Skin epidermis (tissue), 12 donors: ENCODE measurements around the gene EBP.

Source experiments
- H3K27ac ChIP-seq, 21 experiments: fragments of 200-600 bp; sonication (generic) in 11 of 21; one replicate each; pipeline ENCODE4 v1.5.0; 2020; ENCODE audit warnings: mild to moderate bottlenecking in 3 of 21, inconsistent platforms in 2 of 21, moderate library complexity in 2 of 21
- H3K4me3 ChIP-seq, 7 experiments: fragments of 200-600 bp; sonication (generic) in 2 of 7; one replicate each; pipeline ENCODE4 v1.5.0; 2020; ENCODE audit warnings: inconsistent platforms in 2 of 7, mild to moderate bottlenecking in 2 of 7, moderate library complexity in 1 of 7

The EBP gene

DNA sequence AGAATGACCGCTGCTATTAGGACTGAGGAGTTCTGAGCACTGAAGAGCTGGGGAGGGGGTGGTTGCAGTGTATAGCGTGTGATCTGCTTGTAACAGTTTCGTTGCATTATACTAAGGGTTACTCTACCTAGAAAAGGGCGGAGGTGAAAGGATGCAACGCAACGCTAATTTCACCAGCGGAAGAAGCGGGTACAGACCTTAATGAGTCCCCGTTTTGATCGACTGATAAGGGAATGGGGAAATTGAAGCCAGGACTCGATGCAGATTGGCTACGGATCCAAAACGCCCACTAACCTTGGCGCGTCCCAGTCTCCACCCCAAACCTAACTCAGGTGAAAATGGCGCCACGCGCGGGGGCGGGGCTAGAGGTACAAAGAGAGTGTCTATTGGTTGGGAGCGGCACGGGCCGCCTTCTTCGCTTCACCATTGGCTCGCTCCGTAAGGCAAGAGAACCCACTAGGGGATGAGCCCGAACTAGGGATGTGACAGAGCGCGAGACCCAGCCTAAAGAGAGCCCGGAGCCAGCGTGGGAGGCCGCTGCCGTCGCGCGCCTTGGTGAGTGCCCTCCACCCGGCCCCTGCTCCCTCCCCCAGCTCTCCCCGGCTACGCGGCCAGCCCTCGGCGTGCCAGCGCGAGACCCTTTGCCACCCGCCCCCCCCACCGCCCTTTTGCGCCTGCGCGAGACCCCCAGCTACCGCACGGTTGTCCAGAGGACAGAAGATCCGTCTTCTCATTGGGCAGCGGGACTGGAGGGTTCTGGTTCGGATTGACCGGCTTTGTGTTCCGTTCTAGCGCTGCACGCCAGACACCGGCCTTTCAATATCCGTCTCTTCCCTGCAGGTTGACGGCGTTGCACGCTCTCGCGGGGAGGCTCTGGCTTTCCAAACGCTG is at the start of gene EBP:
EBP (plus strand) TSS at position 456 of the 891 bp plus-strand sequence. CDS start 1,964 bp downstream, outside the sequence.
- Histone ChIP-seq H3K27ac (peak within 1 kb of the TSS in 19 of 21 experiments; percentile 25 to 85 (median 75)), H3K4me3 (peak within 1 kb of the TSS; percentile 50 to 62 (median 54))

DNA sequence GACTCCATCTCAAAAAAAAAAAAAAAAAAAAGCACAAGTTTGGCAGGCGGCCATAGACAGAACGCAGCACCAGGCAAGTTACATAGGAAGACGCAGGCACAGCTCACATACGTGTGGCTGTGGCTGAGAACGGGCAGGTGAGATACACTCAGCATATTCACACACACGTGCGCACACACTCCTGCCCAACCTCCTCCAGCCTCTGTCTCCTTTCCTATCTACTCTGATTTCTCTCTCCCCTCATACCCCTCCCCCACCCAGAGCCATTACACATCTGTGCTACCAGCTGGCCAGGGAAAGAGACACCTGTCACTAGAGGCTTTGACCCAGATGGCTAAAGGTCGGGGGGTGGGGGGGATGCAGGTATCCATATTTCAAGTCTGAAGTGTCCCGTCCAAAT is 49.4 kb upstream of the EBP start:
- Histone ChIP-seq H3K4me3 (no peak overlapping the region), H3K27ac (no peak overlapping the region)

DNA sequence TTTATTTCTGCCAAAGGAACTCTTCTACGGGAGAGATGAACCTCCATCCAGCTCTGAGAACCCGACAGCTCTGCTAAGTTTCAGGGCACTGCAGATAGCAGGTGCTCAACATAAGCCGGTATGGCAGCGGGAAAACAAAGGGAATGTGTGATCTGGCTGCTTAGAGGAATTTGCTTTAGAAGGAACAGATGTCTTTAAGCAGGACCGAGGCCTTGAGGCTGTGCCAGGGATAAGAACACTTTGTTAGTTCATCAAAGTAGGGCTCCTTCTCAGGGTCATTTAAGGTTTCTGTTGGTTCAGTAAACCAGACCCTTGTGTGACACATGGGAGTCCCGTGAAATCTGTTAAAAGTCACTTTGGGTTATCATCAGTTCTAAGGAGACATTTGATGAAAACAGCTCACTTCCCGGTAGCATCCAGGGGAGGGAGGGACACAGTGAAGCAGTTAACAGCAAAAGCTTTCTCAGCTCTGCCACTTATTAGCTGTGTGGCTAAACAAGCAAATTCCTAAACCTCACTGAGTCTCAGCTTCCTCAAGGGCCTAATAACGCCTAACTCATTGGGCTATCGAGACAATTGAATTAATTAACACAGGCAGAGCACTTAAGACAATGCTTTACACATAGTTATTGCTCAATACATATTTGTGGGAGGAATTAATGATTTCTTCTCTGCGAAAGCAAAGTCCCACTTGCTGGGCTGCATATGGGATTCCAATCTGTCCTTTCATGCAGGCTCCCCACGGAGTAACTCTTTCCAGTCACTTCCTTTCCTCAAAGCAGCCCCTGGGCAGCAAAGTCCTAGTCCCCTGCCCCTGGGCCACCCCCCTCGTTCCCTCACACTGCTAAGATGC is 48.5 kb upstream of the EBP start:
- Histone ChIP-seq H3K27ac (peak overlapping the region in 11 of 21 experiments; percentile 6 to 64 (median 45)), H3K4me3 (no peak overlapping the region)

DNA sequence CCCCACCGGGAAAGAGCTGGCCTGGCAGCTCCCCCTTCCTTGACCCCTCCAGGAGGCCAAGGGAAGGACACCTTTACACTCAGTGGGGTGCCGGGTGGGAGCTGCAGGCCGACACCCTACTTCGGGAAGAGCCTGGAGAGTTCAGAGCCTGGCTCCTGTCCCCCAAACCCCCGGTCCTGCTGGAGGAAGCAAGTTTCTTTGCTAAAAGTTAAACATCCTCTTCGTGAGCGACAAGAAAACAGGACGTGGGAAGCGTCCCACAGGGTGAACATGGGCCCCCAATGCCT is 48.0 kb upstream of the EBP start:
- Histone ChIP-seq H3K4me3 (no peak overlapping the region), H3K27ac (peak overlapping the region in 11 of 21 experiments; percentile 6 to 64 (median 45))

DNA sequence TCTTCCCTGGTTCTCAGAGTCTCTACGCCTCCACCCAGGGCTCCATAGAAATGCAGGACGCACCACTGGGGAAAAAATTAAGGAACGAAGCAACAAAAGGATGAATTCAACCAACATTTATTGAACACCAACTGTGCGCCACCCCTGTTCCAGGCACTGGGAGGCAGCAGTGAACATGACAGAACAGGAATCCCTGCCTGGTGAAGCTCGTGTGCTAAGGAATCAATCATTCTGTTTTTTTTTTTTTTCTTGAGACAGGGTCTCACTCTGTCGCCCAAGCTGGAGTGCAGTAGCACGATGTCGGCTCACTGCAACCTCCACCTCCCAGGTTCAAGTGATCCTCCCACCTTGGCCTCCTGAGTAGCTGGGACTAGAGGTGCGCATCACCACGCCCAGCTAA is 47.5 kb upstream of the EBP start:
- Histone ChIP-seq H3K4me3 (no peak overlapping the region), H3K27ac (peak overlapping the region in 8 of 21 experiments; percentile 6 to 64 (median 50))

DNA sequence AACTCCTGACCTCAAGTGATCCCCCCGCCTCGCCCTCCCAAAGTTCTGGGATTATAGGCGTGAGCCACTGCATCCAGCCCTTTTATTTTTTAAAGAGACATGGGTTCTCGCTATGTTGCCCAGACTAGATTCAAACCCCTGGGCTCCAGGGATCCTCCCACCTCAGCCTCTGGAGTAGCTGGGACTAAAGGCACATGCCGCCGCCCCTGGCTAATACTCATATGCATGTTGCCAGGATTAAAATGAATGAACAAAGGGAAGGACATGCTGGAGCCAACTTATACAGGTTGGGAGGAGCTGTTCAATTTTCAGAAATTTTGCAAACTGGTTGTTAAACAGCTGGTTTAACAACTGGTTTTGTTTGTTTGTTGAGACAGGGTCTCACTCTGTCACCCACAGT is 47.0 kb upstream of the EBP start:
- no peak overlapping the region for H3K4me3 ChIP-seq
- peak overlapping the region in 2 of 21 experiments; percentile 37 to 86 for H3K27ac ChIP-seq

DNA sequence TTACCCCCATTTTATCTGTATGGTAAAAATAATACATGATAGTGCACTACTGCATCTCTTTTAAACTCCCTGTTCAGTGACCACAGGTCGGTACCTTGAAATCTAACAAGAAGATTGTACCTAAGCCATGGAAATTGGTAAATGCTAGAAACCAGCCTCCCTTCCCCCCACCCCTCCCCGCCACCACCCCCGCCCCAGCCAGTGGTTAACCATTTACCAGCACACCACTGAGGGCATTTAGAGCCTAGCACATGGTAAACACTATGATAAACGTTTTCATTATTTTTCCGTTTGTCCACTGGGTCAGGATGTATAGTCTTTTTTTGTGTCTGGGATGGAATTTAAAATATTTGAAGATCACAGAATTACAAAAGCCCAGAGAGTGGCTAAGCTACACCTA is 46.3 kb upstream of the EBP start:
- peak overlapping the region in 18 of 21 experiments; percentile 64 to 89 (median 82) for H3K27ac ChIP-seq
- H3K4me3 ChIP-seq = peak overlapping the region; percentile 53 to 78 (median 62)

DNA sequence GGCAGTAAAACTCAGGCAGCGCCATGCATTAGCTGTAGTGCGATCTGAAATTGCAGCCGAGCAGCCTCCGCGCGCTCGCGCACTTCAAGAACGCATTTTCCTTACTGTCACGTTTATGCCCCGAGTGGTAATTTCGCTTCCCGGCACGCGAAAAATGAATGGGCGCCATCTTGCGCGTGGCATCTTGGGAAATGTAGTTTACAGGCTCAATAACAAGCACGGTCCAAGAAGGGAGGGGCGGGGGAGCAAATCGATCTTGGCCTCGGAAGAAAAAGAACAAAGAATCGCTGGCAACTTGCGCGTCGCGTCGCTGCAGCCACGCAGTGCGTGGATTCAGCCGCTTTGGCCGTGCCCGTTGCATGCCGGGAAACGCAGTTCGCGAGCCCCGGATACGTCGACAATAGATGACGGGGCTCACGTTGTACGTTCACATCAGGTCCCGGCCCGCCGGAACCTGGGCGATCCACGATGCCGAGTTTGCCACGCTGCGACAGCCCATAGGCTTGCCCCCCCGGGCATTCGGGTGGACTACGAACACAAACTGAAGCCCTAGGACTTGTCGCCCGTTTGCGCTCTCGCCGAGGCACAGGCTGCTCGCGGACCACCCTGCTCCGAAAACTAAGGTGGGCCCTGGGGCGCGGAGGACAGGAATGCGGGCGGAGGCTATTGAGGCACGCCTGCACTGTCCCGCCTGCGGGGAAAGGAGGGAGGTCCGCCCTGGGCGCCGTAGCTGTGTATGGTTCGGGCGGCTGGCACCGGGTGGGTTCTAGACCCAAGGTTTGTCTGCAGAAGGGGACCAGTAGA is 45.6 kb upstream of the EBP start, which contains the start of gene FTSJ1:
FTSJ1 (plus strand) TSS at position 426 of the 804 bp plus-strand sequence. CDS start 1,849 bp downstream, outside the sequence.
- Histone ChIP-seq H3K27ac (peak within 1 kb of the TSS in 20 of 21 experiments; percentile 64 to 89 (median 82)), H3K4me3 (peak within 1 kb of the TSS; percentile 53 to 78 (median 62))

DNA sequence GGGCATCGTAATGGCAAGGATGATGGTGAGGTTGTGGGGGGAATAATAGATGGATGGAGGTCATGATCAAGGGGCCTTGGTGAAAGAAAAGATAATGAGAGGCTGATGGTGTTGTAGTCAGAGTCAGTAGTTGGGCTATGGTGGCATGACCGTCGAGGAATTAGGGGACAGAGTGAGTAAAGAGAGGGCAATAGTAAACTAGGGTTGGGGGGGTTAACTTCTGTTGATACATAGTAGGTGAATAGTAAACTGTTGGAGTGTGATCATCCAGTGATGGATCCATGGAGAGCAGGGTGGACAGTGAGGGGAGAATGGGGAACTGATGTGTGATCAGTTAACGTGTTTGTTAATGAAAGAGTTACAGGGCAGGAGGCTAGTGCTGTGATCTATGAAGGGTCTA is 44.7 kb upstream of the EBP start:
- H3K27ac ChIP-seq = peak overlapping the region in 8 of 21 experiments; percentile 69 to 89 (median 86)

DNA sequence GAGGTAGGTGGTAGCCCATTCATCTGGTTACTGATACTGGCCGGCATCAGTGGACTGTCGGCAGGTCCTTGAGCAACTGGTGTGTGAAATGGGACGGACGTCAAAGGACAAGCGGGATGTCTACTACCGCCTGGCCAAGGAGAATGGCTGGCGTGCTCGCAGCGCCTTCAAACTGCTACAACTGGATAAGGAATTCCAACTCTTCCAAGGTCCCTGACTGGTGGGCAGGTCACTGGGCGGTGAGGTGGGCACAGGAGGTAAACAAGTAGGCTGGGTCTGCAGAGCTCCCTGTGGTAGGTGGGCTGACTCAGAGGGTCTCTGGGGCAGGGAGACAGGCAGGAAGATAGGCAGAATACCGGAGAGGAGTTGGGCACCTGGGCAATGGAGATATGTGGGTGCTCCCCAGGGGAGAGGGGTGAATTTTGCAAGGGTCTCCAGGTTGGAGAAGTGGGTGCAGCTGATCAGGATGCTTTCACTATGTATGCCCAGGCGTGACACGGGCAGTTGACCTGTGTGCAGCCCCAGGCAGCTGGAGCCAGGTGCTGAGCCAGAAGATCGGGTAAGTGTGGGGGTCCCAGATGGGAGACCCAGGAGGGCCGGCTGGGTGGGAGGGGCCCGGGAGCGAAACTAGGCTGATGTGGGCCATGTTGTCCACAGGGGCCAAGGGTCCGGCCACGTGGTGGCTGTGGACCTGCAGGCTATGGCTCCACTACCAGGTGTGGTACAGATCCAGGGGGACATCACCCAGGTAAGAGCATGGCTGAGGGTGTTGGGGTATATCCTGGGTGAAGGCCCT is 43.5 kb upstream of the EBP start:
- Histone ChIP-seq H3K4me3 (no peak overlapping the region), H3K27ac (no peak overlapping the region)

More for the DNA sequence above, 44.7 kb upstream of the EBP start:
- H3K4me3 ChIP-seq = peak overlapping the region; percentile 53 to 78 (median 62)

DNA sequence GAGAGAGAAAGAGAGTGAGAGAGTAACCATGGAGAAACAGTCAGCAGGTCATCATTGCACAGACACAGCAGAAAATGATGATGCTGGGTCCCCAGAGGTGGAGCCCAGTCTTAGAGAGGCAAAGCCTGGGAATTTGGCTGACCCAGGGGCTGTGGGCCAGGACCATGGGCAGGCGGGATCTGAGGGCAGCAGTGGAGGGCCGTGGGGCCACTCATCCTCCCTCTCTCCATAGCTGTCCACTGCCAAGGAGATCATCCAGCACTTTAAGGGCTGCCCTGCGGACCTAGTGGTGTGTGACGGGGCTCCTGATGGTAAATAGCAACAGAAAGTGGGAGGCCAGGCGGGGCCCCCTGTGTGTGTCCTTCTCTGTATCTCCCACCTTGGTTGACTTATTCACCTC is 42.8 kb upstream of the EBP start:
- H3K4me3 ChIP-seq = no peak overlapping the region
- H3K27ac ChIP-seq = no peak overlapping the region

DNA sequence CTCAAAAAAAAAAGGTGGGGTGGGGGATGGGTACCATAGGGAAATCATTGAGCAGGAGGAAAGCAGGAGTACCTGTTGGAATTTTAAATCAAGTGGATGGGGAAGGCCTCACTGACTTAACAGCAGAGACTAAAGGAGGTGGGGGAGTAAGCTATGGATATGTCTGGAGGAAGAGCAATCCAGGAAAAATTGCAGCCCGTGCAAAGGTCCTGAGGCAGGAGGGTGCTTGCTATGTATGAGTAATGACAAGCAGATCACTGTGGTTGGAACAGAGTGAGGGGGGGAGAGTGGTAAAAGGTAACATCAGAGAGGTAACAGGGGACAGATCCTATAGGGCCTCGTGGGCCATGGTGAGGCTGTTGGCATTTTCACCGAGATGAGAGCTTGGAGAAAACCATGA is 41.5 kb upstream of the EBP start:
- H3K27ac ChIP-seq = no peak overlapping the region

DNA sequence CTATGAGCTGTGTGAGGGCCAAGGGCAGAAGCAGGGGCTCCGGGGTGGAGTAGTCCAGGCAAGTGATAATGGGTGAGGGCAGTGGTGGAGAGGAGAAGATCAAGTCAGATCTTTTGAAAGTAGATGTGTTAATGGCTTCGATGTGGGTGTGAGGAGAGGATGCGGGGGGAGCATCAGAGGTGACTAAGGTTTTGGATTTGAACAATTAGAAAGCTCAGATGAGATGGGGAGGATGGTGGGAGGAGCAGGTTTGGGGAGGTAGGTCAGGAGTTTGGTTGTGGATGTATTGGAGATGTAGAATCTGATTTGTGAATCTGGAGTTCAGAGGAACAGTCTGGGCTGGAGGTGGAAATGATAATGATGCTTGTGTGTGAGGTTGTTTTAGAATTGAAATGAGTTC is 41.0 kb upstream of the EBP start:
- no peak overlapping the region for H3K27ac ChIP-seq
- H3K4me3 ChIP-seq = no peak overlapping the region

More for the DNA sequence above, 41.5 kb upstream of the EBP start:
- no peak overlapping the region for H3K4me3 ChIP-seq

DNA sequence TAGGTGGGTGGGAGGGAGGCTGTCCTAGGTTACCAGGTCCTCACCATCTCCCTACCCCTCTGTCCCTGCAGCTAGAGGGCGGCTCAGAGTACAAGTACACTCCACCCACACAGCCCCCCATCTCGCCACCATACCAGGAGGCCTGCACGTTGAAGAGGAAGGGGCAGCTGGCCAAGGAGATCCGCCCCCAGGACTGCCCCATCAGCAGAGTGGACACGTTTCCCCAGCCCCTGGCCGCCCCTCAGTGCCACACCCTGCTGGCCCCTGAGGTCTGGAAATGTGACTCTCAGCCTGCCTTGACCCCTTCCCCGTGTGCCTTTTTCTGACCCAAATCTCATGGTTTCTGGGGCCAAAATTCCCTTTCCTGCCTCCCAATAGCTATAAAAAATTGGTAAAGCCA is 39.1 kb upstream of the EBP start:
- Histone ChIP-seq H3K4me3 (no peak overlapping the region), H3K27ac (no peak overlapping the region)

DNA sequence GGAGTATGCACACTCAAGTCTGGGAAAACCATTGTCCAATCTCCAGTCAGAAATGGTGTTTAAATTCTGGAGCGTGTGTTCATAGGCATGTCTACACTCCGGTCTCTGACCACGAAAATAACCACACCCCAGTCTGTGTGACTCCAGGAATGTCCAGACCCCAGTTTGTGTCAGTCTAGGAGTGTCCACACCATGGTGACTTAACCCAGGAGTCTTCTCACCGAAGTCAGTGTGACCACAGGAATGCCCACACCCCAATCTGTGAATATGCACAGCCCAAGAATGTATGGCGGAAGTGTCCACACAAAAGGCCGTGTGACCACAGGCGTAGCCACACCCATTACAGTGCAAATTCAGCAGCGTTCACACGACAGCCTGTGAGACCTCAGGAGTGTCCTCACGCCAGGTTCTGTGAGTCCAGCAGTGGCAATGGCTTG is 34.2 kb upstream of the EBP start:
- Histone ChIP-seq H3K27ac (peak overlapping the region in 1 of 21 experiments; percentile 16), H3K4me3 (no peak overlapping the region)

DNA sequence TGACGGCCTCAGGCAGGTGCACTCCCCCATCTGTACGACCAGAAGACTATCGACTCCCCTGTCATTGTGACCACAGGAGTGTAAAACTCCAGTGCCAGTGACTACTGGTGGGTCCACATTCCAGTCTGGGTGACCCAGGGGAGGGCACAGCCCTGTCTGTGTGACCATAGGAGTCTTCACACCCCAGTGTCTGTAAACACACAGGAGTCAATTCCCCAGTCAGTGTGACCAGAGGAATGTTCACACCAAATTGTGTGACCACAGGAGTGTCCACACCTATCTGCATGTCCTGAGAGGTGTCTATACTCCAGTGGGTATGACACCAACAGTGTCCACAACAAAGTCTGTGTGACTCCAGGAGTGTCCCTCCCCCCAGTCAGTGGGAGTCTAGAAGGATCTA is 33.6 kb upstream of the EBP start:
- peak overlapping the region in 1 of 21 experiments; percentile 16 for H3K27ac ChIP-seq

DNA sequence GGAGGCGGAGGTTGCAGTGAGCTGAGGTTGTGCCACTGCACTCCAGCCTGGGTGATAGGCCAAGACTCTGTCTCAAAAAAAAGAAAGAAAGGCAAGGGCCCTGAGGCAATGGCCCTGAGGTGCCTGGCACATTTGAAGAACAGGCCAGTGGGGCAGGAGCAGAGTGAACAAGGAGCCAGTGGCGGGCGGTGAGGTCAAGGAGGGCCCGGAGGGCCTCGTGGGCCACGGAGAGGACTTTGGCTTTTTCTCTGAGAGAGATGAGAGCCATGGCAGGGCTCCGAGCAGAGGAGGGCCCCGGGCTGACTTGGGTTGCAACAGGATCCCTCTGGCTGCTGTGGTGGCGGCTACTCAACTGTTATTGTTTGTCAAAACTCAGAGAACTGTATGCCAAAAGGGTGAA is 32.3 kb upstream of the EBP start:
- H3K27ac ChIP-seq = peak overlapping the region in 4 of 21 experiments; percentile 12 to 54 (median 32)
- H3K4me3 ChIP-seq = no peak overlapping the region

More for the DNA sequence above, 33.6 kb upstream of the EBP start:
- H3K4me3 ChIP-seq = no peak overlapping the region

DNA sequence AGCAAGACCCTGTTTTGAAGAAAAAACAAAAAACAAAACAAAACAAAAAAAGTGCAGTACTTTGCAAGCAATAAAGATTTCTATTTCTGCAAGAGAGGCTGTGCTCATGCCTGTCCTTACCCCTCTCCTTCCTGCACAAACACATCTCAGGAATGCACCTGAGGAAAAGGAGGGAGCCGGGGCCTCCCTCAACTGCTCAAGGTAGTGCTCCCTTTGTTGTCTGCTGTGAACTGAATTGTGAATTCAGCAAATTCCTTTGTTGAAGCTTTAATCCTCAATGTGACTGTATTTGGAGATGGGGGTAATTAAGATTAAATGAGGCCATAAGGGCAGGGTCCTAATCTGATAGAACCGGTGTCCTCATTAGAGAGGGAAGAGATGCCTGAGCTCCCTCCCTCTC is 31.7 kb upstream of the EBP start:
- Histone ChIP-seq H3K27ac (peak overlapping the region in 7 of 21 experiments; percentile 12 to 73 (median 35)), H3K4me3 (no peak overlapping the region)

DNA sequence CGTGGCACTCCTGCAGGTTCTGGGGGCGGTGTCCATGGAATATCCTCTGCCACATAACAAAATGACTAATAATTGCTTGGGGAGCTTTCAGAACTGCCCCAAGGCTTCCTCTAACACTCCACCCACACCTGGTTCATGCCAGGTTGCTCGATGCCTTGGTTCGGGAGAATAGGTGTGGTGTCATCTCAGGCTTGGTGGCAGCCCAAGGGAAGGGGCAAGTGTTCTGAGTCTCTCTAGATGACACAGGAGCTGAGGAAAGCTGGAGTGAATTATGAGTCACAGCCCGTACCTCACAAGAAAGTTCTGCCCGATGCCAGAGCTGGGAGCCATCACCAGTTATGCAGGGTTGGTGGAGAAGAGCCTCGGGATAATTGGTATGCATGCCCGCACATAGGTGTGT is 30.9 kb upstream of the EBP start:
- H3K4me3 ChIP-seq = no peak overlapping the region
- H3K27ac ChIP-seq = peak overlapping the region in 5 of 21 experiments; percentile 20 to 55 (median 35)
